ENCODE measurements around the gene CYP46A1. TPM values are rescaled to one million over a fixed set of nuclear protein-coding genes. Genes with fewer than 3 reads are reported as not detected.
A peak's percentile ranks its signal among the peaks of the same experiment; 100 is the strongest.

CYP46A1 gene
- total RNA-seq, 4 donors from 2014 or later = 0.13 to 2.5 TPM; not detected in 2

DNA sequence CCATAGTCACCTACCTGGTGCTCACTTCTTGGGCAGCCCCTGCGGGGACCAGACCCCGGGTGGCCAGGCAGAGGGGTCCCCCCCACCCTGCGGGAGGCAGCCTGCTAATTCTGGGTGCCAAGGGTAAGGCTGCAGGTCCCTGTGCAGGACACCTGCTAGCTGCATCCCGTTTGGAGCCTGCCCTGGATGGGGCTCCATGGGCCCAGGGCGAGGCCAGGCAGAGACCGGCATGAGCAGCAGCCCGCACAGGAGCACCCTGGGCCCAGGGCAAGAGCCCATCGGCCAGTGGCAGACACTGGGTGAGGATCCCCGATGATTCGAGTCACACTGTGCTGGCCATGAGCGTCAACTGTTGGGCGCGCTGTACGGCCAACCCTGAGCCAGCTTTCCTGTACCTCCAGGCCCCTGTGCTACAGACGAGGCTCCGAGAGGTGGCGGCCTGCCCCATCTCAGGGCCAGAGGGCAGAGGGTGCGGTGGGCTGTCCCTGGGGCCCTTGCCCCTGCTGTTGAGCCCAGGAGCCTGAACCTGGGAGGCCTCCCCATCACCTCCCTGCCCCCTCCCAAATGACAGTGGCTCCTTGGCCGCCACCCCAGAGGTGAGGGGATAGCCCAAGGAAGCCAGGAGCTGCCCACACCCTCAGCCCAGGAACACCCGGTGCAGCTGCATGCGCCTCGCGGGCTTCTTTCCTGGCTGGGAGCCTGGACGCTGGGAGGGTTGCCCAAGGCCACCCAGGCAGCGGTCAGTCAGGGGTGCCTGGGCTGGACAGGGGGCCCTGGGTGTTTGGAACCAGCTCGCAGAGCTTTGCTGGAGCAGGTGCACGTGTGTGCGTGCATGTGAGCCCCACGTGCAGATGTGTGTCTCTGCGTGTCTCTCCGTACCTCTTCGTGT, 47.7 kb downstream of the CYP46A1 start:
- Histone ChIP-seq H3K9me3 (no peaks in the 10 kb centered on the region), H3K4me1 (peaks cover 0 to 13% (median 3%) of the 10 kb centered on the region in 4 donors), H3K27me3 (no peaks in the 10 kb centered on the region), H3K4me3 (no peak overlapping the region), H3K36me3 (no peaks in the 10 kb centered on the region), H3K27ac (no peak overlapping the region)
- peak in 2 of 3 donors; percentile 29 to 30 for DNase-seq
- TF ChIP-seq, protein P1, sequence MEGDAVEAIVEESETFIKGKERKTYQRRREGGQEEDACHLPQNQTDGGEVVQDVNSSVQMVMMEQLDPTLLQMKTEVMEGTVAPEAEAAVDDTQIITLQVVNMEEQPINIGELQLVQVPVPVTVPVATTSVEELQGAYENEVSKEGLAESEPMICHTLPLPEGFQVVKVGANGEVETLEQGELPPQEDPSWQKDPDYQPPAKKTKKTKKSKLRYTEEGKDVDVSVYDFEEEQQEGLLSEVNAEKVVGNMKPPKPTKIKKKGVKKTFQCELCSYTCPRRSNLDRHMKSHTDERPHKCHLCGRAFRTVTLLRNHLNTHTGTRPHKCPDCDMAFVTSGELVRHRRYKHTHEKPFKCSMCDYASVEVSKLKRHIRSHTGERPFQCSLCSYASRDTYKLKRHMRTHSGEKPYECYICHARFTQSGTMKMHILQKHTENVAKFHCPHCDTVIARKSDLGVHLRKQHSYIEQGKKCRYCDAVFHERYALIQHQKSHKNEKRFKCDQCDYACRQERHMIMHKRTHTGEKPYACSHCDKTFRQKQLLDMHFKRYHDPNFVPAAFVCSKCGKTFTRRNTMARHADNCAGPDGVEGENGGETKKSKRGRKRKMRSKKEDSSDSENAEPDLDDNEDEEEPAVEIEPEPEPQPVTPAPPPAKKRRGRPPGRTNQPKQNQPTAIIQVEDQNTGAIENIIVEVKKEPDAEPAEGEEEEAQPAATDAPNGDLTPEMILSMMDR (IDR thresholded peaks at IDR 0.05) = no peak
- no peak for TF ChIP-seq POLR2A (IDR thresholded peaks at IDR 0.05)

DNA sequence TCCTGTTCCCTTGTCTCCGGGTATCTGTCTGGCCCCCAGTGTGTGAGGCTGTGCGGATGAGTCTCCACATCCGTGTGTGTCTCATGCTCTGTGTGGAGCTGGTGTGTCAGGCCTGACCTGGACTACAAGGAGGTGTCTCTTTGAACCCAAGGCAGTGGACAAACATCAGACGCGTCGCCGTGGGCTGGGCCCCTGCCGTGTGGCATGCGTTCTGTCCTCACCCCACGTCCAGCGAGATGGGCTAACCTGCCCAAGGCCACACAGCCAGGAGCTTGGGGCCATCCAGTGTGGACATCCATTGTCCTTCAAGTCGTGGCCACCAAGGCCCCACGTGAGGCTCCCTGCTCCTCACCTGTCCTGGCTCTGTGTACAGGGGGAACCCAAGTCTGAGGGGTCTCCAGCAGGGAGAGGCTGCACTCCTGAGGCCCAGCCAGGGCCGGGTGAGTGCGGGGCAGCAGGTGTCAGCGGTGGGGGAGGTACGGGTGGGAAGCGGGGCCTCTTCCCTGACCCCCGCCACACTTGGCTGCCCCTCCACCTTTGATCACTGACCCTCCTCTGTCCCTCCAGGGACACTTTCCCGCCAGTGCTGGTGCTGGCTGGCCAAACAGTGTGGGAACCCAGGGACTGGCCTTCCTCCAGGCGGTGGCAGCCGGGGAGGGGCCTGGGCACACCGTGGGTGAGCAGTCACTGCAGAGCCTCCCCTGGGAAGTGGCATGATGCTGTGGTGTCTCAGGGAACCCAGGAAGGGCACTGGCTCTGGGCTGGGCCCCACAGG, 48.5 kb downstream of the CYP46A1 start:
- Histone ChIP-seq H3K9me3 (no peaks in the 10 kb centered on the region), H3K27me3 (no peaks in the 10 kb centered on the region), H3K4me1 (peaks cover 0 to 20% (median 3%) of the 10 kb centered on the region in 4 donors), H3K27ac (no peak overlapping the region), H3K36me3 (no peaks in the 10 kb centered on the region), H3K4me3 (no peak overlapping the region)
- TF ChIP-seq, protein P1 (IDR thresholded peaks at IDR 0.05) = no peak
- no peak for TF ChIP-seq POLR2A (IDR thresholded peaks at IDR 0.05)
- DNase-seq = peak in 2 of 3 donors; percentile 41 to 48

DNA sequence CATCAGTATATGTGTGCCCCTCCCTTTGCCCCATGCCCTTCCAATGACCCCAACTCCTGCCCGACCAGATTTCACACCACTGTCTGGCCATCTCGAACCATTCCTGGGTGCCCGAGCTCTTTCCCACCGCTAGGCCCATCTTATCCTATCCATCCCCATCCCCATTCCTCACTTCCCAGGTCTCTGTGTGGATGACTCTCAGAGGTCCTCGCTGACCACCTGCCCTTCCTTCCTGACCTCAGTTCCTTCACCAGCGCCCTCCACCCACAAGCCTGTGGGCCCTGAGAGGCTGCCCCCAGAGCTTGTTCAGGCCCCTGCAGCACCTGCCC, 49.1 kb downstream of the CYP46A1 start:
- no peak for DNase-seq
- Histone ChIP-seq H3K4me1 (peaks cover 0 to 20% (median 3%) of the 10 kb centered on the region in 4 donors), H3K27me3 (no peaks in the 10 kb centered on the region), H3K9me3 (no peaks in the 10 kb centered on the region), H3K27ac (no peak overlapping the region), H3K36me3 (no peaks in the 10 kb centered on the region), H3K4me3 (no peak overlapping the region)
- TF ChIP-seq POLR2A (IDR thresholded peaks at IDR 0.05) = no peak
- TF ChIP-seq, protein P1 (IDR thresholded peaks at IDR 0.05) = no peak

DNA sequence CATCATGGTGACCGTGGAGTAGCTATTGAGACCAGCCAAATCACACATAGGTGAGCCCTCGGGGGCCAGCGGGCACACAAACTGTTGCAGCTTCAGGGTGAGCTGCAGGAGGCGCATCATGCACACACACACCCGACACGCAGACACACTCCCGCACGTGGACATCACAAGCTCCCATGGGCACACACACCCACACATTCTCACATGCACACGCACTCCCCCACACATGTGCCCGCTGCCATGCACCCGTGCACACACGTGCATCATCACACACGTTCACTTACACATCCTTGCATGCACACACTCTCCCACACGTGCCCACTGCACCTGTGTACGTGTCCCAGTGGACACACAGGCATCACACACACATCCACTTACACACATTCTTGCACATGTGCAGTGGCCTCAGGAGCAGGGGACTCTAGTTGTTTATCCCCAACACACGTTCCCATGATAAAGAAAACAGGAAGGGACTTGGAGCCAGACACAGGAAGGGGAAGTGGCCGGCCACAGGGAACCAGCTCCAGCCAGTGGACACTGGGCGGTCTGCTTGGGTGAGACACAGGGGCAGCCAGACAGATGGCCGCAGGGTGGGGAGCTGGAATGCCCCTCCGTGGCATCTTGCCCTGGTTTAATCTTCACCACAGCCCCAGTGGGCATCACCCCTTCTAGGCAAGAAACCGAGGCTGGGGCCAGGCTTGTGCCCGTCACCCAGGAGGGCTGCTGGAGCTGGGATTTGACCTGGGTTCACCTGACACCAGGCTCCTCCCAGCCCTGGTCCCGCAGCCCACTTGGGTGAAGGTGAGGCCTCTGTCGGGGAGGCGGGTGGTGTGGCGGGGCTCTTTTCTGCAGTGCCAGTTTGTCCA, 49.7 kb downstream of the CYP46A1 start:
- Histone ChIP-seq H3K27ac (peak overlapping the region in 1 of 4 donors; percentile 52), H3K4me1 (peaks cover 0 to 20% (median 3%) of the 10 kb centered on the region in 4 donors), H3K4me3 (no peak overlapping the region), H3K9me3 (no peaks in the 10 kb centered on the region), H3K27me3 (no peaks in the 10 kb centered on the region), H3K36me3 (no peaks in the 10 kb centered on the region)
- TF ChIP-seq POLR2A (IDR thresholded peaks at IDR 0.05) = no peak
- peak in 2 of 3 donors; percentile 37 to 47 for DNase-seq

DNA sequence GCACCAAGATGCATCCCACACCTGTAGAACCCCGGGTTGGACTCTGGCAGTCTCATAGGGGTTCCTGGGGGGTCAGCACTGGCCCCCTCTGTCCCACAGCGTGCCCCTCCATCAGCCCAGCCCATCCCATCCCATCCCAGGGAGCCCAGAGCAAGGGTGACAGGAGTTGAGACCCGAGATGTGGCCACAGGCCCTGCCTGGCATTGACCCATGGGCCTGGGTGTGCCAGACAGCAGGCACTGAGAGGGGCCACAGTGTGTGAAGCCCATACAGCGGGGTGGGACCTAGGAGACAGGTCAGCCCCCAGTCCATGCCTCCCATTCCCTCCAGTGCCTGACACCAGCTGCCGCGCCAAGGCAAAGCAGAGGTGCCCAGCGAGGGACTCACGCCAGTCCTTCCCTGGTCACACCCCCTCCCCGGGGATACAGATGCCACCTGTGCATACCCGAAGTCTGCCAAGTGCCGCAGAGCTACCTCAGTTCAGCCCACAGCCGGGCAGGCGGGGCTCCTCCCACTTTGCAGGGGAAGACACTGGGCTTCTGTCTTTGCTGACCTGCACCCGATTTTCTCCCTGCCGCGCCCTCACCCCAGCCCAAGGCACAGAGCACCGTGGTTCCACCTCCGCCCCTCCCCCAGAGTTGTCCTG, 50.4 kb downstream of the CYP46A1 start:
- TF ChIP-seq, protein P1 (IDR thresholded peaks at IDR 0.05) = no peak
- TF ChIP-seq POLR2A (IDR thresholded peaks at IDR 0.05) = no peak
- H3K27me3 ChIP-seq = no peaks in the 10 kb centered on the region
- peaks cover 0 to 20% (median 3%) of the 10 kb centered on the region in 4 donors for H3K4me1 ChIP-seq
- H3K9me3 ChIP-seq = no peaks in the 10 kb centered on the region
- no peaks in the 10 kb centered on the region for H3K36me3 ChIP-seq
- H3K4me3 ChIP-seq = no peak overlapping the region
- peak in 2 of 3 donors; percentile 41 to 44 for DNase-seq
- peak overlapping the region in 1 of 4 donors; percentile 52 for H3K27ac ChIP-seq

Measured in Peyer's patch (tissue), 4 donors.